GM18909 (cell line): Measurements from ENCODE around the gene NFE2L2.
"Not testable (repeated sequence)": the region's sequence is repeated elsewhere in the genome, so short reads cannot be mapped to it uniquely, and the experiment has no call there.

Experiments
- ATAC-seq: cut with Tn5 transposase; IDR thresholded peaks from one replicate; pipeline ENCODE4 v1.9.1; 2021; ENCODE audit warnings: mild to moderate bottlenecking; ENCODE audit not compliant: unreplicated experiment, poor library complexity

NFE2L2 gene

DNA sequence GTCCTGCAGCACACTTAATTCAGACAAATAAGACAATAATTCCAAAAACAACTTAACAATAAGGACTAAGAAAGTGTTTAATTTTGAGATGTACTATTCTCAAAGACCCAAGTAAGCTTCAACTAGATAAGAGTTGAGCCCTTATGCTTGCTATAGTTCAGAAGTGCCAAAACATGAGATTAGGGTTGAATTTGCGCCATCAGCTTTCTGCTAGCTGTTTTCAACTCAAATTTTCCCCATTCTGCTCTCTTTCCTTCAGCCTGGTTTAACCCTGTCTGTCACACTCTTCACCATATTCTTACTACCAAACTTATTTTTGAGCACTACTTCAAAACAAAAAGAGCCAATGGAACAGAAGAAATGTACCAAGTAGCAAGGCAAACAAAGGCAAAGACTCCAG lies 4.1 kb downstream of the NFE2L2 start:
- ATAC-seq = no peak

DNA sequence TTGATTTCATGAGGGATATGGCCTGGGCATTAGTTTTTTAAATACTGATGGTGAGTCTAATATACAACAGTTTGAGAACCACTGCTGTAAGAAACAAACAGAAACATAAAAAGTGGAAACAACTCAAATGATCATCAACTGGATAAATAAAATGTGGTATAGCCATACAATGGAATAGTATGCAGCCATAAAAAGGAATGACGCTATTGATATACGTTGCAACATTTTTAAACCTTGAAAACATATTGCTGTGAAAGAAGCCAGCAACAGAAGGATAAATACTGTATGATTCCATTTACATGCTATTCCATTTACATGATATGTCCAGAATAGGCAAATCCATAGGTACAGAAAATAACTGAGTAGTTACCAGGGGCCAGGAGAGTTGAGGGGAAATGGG lies 6.5 kb downstream of the NFE2L2 start:
- no peak for ATAC-seq

GRCh38 chr2:177257471-177257870 lies 7.1 kb downstream of the NFE2L2 start:
- no peak for ATAC-seq

- ATAC-seq = no peak
Measured at GRCh38 chr2:177256695-177257094, 7.8 kb downstream of the NFE2L2 start.

- ATAC-seq = no peak
Measured at GRCh38 chr2:177256026-177256425, 8.5 kb downstream of the NFE2L2 start.

- no peak for ATAC-seq
Measured at GRCh38 chr2:177255227-177255601, 9.3 kb downstream of the NFE2L2 start.

DNA sequence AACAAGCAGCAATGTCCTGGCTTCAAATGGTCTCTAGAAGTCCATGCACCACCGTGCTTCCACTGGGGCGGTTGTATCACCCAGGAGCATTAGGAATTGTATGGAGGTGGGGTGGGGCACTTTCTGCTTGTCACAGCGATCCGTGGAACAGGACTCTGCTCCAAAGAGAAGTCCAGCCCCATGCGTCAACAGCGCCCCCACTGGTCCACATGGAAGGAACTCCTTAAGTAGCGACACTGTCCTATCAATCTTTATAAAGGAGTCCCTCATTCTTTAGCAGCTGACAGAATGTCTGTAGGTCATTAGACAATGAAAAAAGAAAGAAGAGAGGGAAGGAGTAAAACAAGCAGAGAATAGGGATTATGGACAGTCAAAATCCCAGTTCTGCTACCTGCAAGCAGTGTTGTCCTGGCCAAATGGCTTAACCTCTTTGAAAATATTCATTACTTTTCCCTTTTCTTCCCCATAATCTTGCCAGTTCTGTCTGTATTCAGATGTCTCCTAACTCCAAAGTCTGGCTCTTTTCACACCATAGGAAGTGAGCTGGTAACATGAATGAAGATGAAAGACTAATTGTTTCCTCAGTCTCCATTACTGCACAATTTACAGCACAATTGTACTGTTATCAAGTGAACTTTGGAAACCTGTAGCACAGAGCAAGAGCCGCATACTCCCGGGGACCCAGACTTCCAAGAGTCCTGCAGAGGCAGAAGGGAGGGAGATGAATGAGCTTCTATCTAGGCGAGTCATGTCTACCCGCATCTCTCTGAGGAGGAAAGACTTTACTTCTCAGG lies 9.9 kb downstream of the NFE2L2 start:
- ATAC-seq = no peak

- ATAC-seq = no peak
Measured at GRCh38 chr2:177253704-177254103, 10.8 kb downstream of the NFE2L2 start.

GRCh38 chr2:177252808-177253531 lies 11.6 kb downstream of the NFE2L2 start:
- no peak for ATAC-seq

DNA sequence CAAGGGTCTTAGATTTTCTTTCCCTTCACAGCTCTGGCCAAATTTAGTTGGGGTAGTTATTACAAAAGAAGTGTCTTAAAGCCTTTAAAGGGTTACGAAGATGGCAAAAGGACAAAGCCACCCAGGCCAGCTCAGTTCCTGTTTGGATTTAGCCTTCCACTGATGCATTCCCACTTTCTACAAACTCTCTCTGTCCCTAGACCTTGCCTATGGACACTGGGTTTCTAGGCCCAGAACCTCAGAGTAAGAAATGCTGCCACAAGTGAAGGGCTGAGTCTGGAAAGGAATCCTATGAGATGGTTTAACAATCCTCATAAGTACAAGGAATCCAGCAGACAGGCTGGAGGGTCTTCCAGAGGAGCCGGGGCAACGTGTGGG lies 13.4 kb downstream of the NFE2L2 start:
- no peak for ATAC-seq

DNA sequence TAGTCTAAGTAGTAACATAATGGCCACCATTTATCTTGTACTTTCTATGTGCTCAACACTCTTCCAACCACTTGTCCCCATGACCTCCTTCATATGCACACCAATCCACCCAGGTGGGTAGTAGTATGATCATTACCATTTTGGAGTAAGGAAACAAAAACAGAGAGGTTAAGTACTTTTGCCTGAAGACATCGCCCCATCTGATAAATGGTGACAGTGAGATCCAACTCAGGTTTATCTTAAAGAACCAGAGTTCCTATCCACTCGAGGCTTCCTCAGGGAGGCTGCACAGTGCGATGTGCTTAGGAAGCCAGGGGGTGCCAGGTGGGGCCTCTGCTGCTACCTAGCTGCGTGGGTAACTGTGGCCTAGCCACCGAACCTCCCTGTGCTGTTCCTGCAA lies 14.1 kb downstream of the NFE2L2 start:
- ATAC-seq = no peak

- ATAC-seq = no peak
Measured at GRCh38 chr2:177249038-177249437, 15.5 kb downstream of the NFE2L2 start.

DNA sequence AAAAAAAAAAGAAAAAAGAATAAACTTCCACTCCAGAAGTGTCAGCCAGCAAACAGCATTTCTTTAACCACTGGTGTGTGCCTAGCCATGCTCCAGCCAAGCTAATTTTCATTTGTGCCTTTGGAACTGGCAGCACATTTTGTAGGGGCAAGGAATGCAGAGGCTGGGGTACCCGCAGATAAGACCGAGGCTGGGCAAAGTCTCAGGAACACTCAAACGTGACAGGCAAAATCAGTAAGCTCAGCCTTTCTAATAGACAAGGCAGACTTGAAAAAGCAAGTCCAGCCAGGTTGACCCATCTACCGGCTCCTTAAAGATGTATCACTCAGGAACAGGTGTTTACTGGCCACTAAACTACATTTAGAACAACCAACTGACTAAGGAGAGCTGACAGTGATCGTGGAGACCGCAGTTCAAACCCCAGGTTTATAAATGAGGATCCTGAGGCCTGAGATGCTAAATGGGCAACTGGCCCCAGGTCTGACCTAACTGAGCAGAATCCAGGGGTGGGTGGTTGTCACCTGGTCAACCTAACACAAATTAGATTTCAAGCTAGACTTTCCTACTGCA lies 16.7 kb downstream of the NFE2L2 start:
- ATAC-seq = no peak

GRCh38 chr2:177246523-177247030 lies 17.9 kb downstream of the NFE2L2 start:
- ATAC-seq = not testable (repeated sequence)

- ATAC-seq = no peak
Measured at GRCh38 chr2:177246000-177246399, 18.5 kb downstream of the NFE2L2 start.

DNA sequence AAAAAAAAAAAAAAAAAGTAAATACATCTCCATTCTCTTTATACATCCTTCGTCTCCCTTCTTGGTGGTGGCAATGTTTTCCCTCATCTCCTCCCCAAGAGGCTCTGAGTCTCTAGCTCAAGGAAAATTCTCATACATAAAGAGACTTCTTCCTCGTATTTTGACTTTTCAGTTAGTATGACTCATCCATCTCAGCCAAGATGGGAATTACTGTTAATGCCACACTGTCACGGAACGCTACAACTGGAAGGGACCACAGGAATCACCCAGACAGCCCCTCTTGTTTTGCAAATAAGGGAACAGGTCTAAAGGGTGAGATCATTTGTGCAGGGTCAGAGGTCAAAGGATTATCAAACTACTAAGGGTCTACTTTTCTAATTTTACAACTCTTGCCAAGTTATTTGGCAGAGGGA lies 19.5 kb downstream of the NFE2L2 start:
- no peak for ATAC-seq

- no peak for ATAC-seq
Measured at GRCh38 chr2:177244244-177244771, 20.2 kb downstream of the NFE2L2 start.

GRCh38 chr2:177243476-177243875 lies 21.1 kb downstream of the NFE2L2 start:
- no peak for ATAC-seq

DNA sequence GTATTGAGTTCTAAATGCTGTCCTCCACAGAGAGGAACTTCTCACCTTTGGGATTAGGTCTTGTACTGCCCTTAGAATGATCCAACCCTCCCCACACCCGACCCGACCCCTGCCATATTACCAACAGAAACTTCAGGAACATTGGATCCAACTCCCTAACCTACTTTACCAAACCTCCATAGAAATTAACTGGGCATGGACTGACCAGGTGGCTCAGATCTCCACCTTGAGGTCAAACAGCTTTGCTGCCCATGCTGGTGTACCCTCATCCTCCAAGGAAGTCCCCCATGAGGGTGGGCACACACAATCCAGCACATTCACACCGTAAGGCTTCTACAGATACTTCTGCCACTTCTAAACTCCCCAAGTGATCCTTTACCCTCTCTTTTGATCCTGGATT lies 21.5 kb downstream of the NFE2L2 start:
- ATAC-seq = no peak

GRCh38 chr2:177242121-177242987 lies 22.2 kb downstream of the NFE2L2 start:
- no peak for ATAC-seq
